ENCODE measurements around the gene ANGPTL8. TPM values are rescaled to one million over a fixed set of nuclear protein-coding genes. Genes with fewer than 3 reads are reported as not detected.

ANGPTL8 gene
- total RNA-seq, 1 donor from 2014 or later, result not detected

GRCh38 chr19:11230621-11231386 is 8.6 kb upstream of the ANGPTL8 start:
- Histone ChIP-seq H3K4me3 (ENCODE audit: low read depth, low read length) (no peak overlapping the region), H3K27me3 (ENCODE audit: control insufficient read depth, insufficient read depth, low read length) (no peaks in the 10 kb centered on the region), H3K36me3 (ENCODE audit: control insufficient read depth, insufficient read depth, low read length) (no peaks in the 10 kb centered on the region)
- TF ChIP-seq, protein P1, sequence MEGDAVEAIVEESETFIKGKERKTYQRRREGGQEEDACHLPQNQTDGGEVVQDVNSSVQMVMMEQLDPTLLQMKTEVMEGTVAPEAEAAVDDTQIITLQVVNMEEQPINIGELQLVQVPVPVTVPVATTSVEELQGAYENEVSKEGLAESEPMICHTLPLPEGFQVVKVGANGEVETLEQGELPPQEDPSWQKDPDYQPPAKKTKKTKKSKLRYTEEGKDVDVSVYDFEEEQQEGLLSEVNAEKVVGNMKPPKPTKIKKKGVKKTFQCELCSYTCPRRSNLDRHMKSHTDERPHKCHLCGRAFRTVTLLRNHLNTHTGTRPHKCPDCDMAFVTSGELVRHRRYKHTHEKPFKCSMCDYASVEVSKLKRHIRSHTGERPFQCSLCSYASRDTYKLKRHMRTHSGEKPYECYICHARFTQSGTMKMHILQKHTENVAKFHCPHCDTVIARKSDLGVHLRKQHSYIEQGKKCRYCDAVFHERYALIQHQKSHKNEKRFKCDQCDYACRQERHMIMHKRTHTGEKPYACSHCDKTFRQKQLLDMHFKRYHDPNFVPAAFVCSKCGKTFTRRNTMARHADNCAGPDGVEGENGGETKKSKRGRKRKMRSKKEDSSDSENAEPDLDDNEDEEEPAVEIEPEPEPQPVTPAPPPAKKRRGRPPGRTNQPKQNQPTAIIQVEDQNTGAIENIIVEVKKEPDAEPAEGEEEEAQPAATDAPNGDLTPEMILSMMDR (IDR thresholded peaks at IDR 0.05; ENCODE audit: insufficient read depth, low read length, poor library complexity, severe bottlenecking), result no peak
- DNase-seq (ENCODE audit: low read depth), result no peak

DNA sequence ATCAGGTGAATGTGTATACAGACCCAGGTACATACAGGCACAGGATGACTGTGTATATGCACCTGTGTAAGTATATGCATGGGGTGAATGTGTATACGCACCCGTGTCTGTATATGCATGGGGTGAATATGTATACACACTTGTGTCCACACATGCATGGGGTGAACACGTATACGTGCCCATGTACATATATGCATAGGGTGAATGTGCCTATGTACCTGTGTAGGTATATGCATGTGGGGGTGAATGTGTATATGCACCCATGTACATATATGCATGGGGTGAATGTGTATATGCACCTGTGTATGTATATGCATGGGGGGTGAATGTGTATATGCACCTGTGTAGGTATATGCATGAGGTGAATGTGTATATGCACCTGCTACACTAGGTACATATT is 6.9 kb upstream of the ANGPTL8 start:
- DNase-seq (ENCODE audit: low read depth), result no peak
- Histone ChIP-seq H3K4me3 (ENCODE audit: low read depth, low read length) (no peak overlapping the region), H3K27me3 (ENCODE audit: control insufficient read depth, insufficient read depth, low read length) (no peaks in the 10 kb centered on the region), H3K36me3 (ENCODE audit: control insufficient read depth, insufficient read depth, low read length) (no peaks in the 10 kb centered on the region)
- TF ChIP-seq, protein P1 (IDR thresholded peaks at IDR 0.05; ENCODE audit: insufficient read depth, low read length, poor library complexity, severe bottlenecking), result no peak

GRCh38 chr19:11233073-11233472 is 6.3 kb upstream of the ANGPTL8 start:
- no peak for DNase-seq (ENCODE audit: low read depth)
- TF ChIP-seq, protein P1 (IDR thresholded peaks at IDR 0.05; ENCODE audit: insufficient read depth, low read length, poor library complexity, severe bottlenecking), result no peak
- no peaks in the 10 kb centered on the region for H3K36me3 ChIP-seq (ENCODE audit: control insufficient read depth, insufficient read depth, low read length)
- H3K27me3 ChIP-seq (ENCODE audit: control insufficient read depth, insufficient read depth, low read length), result no peaks in the 10 kb centered on the region
- H3K4me3 ChIP-seq (ENCODE audit: low read depth, low read length), result no peak overlapping the region

GRCh38 chr19:11234486-11235075 is 4.8 kb upstream of the ANGPTL8 start:
- Histone ChIP-seq H3K4me3 (ENCODE audit: low read depth, low read length) (no peak overlapping the region), H3K27me3 (ENCODE audit: control insufficient read depth, insufficient read depth, low read length) (no peaks in the 10 kb centered on the region), H3K36me3 (ENCODE audit: control insufficient read depth, insufficient read depth, low read length) (no peaks in the 10 kb centered on the region)
- no peak for DNase-seq (ENCODE audit: low read depth)
- TF ChIP-seq, protein P1 (IDR thresholded peaks at IDR 0.05; ENCODE audit: insufficient read depth, low read length, poor library complexity, severe bottlenecking), result no peak

DNA sequence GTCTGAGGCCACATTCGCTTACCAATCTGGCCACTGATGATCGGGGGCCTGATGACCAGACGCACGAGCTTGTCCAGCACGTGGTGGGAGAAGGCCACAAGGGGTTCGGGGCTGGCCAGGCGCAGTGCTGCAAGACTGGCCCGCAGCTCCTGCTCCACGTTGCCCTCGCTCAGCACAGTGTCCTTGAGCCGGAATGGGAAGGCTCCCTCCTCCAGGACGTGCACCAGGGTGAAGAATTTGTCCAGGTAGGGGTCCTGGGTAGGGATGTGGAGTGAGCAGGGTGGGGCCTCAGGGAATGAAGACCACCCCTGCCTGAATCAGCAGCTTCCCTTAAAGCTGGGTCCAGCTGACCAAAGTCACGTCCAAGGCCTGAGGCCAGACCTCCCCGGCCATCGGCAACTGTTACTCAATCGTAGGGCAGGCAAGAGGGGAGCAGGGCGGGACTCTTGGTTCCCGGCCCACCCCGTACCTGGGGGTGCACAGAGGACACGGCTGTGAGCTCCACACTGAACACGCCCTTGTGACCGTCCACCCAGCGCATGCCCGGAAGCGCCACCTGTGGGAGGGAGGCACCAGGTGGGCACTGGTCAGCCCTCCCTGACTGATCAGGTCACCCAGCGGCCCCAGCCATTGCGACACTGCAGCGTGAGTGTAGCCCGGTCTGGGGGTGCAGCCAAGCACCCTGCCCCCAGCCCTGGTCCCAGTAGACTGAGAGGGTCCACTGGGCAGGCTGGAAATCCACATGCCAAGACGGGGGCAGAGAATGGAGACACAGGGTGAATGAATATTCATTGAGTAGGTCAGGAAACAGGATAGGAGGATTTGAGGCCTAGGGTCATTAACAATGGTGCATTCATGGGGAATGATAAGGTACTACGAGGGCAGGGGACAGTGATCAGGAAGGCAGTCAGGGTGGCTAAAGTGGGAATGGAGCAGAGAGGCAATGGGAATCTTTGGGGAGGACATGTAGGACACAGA is 2.8 kb upstream of the ANGPTL8 start:
- Histone ChIP-seq H3K27me3 (ENCODE audit: control insufficient read depth, insufficient read depth, low read length) (no peaks in the 10 kb centered on the region), H3K4me3 (ENCODE audit: low read depth, low read length) (no peak overlapping the region), H3K36me3 (ENCODE audit: control insufficient read depth, insufficient read depth, low read length) (no peaks in the 10 kb centered on the region)
- TF ChIP-seq, protein P1 (IDR thresholded peaks at IDR 0.05; ENCODE audit: insufficient read depth, low read length, poor library complexity, severe bottlenecking), result no peak
- no peak for DNase-seq (ENCODE audit: low read depth)

All from kidney epithelial cell (primary cell).